ENCODE measurements around the gene GPR160.

DNA sequence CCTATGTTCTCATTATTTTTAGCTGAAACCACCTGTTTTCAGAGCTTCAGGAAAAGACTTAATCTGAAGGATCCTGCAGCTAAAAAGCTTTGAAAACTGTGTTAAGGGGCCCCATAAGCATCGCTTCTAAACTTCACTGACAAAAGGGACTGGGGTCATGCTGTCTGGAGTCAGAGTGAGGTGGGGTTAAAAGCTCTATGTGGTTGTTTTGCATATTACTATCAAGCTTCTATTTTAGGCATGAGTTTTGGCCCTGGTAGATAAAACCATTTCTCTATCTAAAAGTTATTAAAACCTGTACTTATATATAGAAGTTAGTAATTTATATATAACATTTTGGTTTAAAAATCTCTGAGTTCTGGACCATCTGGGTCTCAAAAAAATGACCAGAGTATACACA is 45.5 kb downstream of the GPR160 start:
- TF ChIP-seq, protein P1, sequence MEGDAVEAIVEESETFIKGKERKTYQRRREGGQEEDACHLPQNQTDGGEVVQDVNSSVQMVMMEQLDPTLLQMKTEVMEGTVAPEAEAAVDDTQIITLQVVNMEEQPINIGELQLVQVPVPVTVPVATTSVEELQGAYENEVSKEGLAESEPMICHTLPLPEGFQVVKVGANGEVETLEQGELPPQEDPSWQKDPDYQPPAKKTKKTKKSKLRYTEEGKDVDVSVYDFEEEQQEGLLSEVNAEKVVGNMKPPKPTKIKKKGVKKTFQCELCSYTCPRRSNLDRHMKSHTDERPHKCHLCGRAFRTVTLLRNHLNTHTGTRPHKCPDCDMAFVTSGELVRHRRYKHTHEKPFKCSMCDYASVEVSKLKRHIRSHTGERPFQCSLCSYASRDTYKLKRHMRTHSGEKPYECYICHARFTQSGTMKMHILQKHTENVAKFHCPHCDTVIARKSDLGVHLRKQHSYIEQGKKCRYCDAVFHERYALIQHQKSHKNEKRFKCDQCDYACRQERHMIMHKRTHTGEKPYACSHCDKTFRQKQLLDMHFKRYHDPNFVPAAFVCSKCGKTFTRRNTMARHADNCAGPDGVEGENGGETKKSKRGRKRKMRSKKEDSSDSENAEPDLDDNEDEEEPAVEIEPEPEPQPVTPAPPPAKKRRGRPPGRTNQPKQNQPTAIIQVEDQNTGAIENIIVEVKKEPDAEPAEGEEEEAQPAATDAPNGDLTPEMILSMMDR (IDR thresholded peaks at IDR 0.05), result no peak
- TF ChIP-seq POLR2A (IDR thresholded peaks at IDR 0.05) (no peak), POLR2AphosphoS5 (IDR thresholded peaks at IDR 0.05) (no peak)
